ENCODE measurements around the gene LTA4H.

The LTA4H gene

GRCh38 chr12:96036765-96037455 is 1.5 kb upstream of the LTA4H start:
- FAIRE-seq = no peak

DNA sequence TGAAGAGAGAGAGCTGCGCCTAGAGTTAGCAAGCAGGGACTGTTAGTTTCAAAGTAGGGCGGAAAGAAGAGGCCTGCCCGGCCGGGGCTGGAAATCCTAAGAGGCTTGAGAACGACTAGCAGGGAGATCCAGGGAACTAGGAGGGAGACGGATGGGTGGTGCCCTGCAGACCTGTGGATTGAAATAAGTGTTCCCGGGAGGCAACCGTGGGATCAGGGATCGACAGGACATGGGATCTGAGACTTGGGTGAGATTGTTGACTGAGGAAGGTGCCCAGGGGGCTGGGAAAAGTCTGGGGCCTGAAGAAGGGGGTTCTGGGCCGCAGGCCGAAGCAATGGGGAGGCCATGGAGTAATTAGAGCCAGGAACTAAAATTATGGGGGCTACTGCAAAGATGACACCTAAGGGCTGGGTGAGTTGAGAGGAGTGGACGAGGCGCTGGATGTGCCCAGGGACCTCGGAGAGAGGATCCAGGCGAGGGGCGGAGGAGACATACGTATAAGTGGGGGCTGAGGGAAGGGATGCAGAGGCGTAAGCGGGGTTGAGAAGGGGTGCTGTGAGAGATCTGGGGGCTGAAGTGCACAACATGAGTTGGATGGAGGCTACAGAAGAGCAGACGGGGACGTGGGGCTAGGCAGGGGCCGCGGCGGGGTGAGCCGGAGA is 635 bp downstream of the LTA4H start:
- no peak for FAIRE-seq
- peak; percentile 29 for DNase-seq (ENCODE audit: insufficient read length, low spot score)

More at GRCh38 chr12:96036765-96037455, 1.5 kb upstream of the LTA4H start:
- no peak for DNase-seq (ENCODE audit: insufficient read length, low spot score)

DNA sequence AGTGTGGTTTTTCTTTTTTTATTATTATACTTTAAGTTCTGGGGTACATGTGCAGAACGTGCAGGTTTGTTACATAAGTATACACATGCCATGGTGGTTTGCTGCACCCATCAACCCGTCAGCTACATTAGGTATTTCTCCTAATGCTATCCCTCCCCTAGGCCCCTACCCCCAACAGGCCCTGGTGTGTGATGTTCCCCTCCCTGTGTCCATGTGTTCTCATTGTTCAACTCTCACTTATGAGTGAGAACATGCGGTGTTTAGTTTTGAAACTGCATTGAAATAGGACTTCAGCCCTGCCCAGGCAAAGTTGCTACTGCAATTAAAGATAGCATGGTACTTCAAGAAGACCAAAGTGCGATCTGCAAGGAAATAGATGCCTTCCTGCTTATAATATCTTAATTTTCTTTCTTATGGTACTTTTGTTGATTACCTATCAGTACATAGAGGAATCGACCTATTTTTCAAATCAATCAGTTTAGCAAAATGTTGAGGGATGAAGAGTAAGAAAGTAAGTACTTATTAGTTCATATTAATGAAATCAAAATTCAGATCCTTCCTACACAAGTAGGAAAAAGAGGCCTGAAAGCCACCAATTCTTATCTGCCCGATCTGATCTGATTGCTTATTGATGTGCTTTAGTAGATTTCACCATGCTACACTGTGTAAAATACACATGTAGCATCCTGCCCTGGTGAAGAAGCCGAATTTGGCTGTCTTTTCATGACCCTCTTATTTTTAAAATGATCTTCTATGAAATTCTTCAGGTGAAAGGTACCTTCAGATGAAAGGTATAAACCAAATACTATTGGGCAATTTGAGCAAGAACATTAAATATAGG is 1.6 kb downstream of the LTA4H start:
- DNase-seq (ENCODE audit: insufficient read length, low spot score) (no peak), FAIRE-seq (no peak)

GRCh38 chr12:96029826-96030225 is 5.6 kb downstream of the LTA4H start:
- DNase-seq (ENCODE audit: insufficient read length, low spot score) (no peak), FAIRE-seq (no peak)

- DNase-seq (ENCODE audit: insufficient read length, low spot score) (no peak), FAIRE-seq (no peak)
These were observed 6.8 kb downstream of the LTA4H start for GRCh38 chr12:96028538-96028937.

DNA sequence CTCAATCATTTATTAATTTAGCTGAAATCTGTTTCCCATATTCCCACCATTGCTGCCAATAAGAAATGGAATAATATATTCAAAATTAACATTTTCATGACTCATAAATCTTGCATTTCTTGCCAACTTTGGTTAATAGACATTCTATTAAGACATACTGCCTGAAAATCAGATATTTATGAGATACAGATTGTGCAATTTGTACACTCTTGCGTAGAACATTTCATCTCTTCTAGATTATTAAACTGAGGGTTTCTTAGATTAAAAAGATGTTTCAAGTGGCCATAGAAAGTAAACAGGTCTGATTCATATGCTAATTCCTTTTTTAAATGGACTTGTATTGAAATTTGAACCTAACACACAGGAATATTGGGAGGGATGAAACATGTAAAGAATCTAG is 9.1 kb downstream of the LTA4H start:
- DNase-seq (ENCODE audit: insufficient read length, low spot score) (no peak), FAIRE-seq (no peak)

GRCh38 chr12:96025518-96025917 is 9.9 kb downstream of the LTA4H start:
- FAIRE-seq (no peak), DNase-seq (ENCODE audit: insufficient read length, low spot score) (no peak)

DNA sequence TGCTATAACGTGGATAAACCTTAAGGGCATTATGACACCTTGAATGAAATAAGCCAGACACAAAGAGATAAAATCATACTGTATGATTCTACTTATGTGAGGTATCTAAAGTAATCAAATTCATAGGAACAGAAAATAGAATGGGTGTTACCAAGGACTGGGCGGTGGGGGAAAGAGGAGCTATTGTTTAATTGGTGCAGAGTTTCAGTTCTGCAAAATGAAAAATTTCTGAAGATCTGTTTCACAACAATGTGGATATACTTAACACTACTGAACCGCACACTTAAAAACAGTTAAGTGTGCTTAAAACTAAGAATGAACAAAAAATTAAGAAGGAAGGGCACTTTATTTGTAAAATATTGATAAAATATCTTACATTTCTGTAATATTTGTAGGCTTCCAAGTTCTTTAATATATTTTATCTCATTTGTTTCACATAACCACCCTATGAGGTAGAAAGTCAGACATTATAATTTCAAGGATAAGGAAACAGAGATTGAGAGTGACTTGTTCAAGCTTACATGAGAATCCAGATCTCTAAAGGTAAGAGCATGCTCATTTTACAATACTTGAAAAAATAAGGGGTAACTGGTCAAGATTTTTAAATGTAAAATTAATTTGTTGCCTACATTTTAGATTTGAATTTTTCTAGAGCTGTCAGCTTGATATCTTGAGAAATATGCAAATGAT is 14.9 kb downstream of the LTA4H start:
- no peak for FAIRE-seq

GRCh38 chr12:96015672-96016071 is 19.7 kb downstream of the LTA4H start:
- DNase-seq (ENCODE audit: insufficient read length, low spot score) = no peak
- FAIRE-seq = no peak

More for the DNA sequence above, 14.9 kb downstream of the LTA4H start:
- no peak for DNase-seq (ENCODE audit: insufficient read length, low spot score)

DNA sequence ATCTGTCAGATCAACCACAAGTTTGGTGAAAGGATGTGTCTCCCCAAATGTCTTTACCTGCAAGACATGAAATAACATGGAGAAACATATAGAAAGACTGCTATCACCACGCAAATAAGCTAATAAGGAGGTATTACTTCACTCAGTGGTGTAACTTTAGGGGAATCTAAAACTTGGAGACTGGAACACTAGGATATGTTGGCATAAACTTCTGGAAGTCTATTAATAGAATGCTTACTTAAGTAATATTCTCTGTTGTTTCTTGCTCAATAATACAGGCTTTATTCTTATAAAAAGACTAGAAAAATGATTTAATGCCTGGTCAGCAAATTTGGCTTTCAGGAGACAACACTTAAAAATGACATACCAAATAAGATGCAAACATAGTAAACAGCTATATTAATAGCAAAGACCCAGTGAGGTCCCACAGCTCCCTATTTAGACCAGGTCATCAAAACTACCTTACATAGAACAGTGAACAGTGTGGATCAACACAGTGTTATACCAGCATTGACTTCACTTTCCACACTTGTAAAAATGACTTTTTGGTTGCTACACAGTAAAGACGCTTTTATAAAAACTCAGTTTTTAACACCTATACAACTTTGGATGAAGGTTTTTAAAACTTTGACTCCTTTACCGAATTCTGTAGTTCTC is 20.3 kb downstream of the LTA4H start:
- FAIRE-seq = no peak

DNA sequence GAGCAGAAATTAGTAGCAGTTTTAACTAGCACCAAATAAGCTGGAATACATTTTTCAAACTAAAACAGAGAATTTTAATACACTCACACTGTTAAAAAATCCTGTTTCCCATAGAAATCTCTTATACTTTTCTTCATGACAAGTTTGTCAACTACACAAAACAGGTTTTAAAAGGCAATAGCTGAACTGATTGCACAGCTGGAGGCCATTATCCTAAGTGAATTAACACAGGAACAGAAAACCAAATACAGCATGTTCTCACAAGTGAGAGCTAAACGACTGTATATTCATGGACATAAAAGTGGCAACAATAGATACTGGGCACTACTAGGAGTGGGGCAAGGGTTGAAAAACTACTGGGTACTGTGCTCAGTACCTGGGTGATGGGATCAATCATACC is 27.7 kb downstream of the LTA4H start:
- DNase-seq (ENCODE audit: insufficient read length, low spot score) = no peak
- no peak for FAIRE-seq

More for the DNA sequence above, 20.3 kb downstream of the LTA4H start:
- DNase-seq (ENCODE audit: insufficient read length, low spot score) = no peak

DNA sequence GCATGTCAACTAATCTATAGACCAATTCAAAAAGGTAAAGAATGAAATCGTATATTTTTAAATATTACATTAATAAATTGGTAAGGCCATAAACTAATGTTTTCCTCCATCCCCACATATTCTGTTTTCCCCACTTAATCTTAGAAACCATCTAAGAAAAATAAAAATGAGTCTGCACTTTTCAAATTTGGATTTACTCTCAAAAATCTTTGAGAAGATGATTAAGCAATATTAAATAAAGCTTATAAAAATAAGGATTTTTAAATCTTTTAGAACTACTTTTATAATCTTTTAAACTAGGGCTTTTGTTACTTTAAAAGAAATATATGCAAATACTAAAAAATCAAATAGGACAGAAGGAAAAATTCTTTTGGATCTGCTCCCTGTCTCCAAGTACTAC is 28.7 kb downstream of the LTA4H start:
- FAIRE-seq (no peak), DNase-seq (ENCODE audit: insufficient read length, low spot score) (no peak)

DNA sequence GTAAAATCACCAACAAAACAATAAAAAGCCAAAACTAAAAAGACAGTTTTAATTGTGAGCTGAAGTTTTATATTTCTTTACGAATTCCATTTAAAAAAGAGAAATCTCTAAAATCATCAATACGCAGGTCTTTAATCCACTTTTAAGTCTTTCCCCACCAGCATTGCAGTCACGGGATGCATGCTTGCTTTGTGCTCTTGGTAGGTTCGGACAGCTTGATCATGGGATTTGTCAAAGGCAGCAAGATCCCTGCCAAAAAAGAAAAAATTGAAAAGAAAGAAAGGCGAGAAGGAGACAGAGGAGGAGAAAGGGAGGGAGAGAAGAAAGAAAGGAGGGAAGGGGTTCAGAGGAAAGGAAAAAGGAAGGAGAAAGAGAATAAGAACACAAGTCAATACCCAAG is 34.5 kb downstream of the LTA4H start:
- DNase-seq (ENCODE audit: insufficient read length, low spot score) (no peak), FAIRE-seq (no peak)

GRCh38 chr12:95999484-95999883 is 35.9 kb downstream of the LTA4H start:
- FAIRE-seq (no peak), DNase-seq (ENCODE audit: insufficient read length, low spot score) (no peak)

- DNase-seq (ENCODE audit: insufficient read length, low spot score) (peak; percentile 56), FAIRE-seq (peak; percentile 66)
These were observed 36.6 kb downstream of the LTA4H start for GRCh38 chr12:95998611-95999286.

- FAIRE-seq (no peak), DNase-seq (ENCODE audit: insufficient read length, low spot score) (no peak)
These were observed 37.4 kb downstream of the LTA4H start for GRCh38 chr12:95997911-95998510.

GRCh38 chr12:95997276-95997675 is 38.1 kb downstream of the LTA4H start:
- DNase-seq (ENCODE audit: insufficient read length, low spot score) (no peak), FAIRE-seq (no peak)

GRCh38 chr12:95996034-95996658 is 39.2 kb downstream of the LTA4H start, which contains the start of gene HAL:
Gene HAL, minus strand, starts transcription at chr12:95996344. Its CDS starts 434 bp downstream, at chr12:95995910.
- FAIRE-seq (no peak), DNase-seq (ENCODE audit: insufficient read length, low spot score) (no peak)
